22Rv1 (cell line): Measurements from ENCODE around the gene ADAMTS17.

Source experiments
- H3K27ac ChIP-seq: fragments of 450-650 bp; 2 replicates; pipeline ENCODE4 v1.5.1; 2017
- ZFX ChIP-seq: fragments of 450-650 bp; IDR thresholded peaks from 2 replicates; pipeline ENCODE4 v1.6.1; 2017; ENCODE audit warnings: antibody characterized with exemption, borderline replicate concordance
- TF ChIP-seq, protein P1 (sequence below): fragments of 450-650 bp; IDR thresholded peaks from 2 replicates; pipeline ENCODE4 v1.5.1; 2017; ENCODE audit warnings: mild to moderate bottlenecking

Gene ADAMTS17

DNA sequence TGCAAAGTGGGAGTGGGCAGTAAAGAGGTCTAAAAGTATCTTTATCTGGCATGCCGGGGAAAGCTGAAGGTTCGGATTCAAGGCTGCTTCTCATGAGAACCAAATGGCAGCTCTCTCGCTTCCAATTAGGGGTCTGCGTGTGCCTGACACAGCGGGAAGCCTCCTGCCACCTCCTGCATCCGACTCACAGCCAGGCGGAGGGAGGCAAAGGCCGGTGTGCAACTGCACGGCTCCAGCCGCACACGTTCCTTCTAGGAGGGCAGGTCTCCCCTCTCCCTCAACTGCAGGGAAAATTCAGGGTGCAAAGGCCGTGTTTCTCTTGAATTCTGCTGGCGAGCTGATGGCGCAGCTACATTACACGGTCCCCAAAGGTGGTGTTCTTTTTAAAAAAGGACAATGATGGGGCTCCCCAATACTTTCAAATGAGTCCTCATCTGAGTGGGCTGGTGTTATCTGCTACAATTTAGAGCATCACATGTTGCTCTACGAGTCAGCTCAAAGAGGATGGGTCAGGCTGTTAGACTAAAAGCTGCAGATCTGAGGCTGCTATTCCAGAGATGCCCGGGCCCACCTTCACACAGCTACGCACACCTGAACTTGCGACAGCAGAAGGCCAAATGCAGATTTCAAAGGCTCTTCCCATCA is 226.6 kb downstream of the ADAMTS17 start:
- TF ChIP-seq, protein P1, sequence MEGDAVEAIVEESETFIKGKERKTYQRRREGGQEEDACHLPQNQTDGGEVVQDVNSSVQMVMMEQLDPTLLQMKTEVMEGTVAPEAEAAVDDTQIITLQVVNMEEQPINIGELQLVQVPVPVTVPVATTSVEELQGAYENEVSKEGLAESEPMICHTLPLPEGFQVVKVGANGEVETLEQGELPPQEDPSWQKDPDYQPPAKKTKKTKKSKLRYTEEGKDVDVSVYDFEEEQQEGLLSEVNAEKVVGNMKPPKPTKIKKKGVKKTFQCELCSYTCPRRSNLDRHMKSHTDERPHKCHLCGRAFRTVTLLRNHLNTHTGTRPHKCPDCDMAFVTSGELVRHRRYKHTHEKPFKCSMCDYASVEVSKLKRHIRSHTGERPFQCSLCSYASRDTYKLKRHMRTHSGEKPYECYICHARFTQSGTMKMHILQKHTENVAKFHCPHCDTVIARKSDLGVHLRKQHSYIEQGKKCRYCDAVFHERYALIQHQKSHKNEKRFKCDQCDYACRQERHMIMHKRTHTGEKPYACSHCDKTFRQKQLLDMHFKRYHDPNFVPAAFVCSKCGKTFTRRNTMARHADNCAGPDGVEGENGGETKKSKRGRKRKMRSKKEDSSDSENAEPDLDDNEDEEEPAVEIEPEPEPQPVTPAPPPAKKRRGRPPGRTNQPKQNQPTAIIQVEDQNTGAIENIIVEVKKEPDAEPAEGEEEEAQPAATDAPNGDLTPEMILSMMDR = no peak
- TF ChIP-seq ZFX = no peak
- no peak overlapping the region for H3K27ac ChIP-seq

DNA sequence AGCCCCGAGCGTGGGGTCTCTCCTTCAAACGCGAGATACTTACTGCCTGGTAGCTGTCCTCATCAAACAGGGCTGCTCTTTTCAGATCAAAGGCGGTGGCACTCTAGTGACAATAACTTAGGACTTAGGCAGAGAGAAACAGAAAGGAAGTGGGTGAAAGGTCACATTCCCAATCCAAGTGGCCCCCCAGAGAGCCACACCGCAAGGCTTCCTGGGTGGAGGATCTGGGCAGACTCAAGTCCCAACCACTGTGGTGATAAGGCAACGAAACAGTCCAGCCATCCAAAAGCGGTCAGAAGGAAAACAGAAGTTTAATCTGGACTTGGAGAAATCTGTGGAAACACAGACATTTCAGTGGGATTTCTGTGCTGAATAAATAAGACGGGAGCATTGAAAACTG is 227.2 kb downstream of the ADAMTS17 start:
- TF ChIP-seq, protein P1 = no peak
- TF ChIP-seq ZFX = no peak
- no peak overlapping the region for H3K27ac ChIP-seq

DNA sequence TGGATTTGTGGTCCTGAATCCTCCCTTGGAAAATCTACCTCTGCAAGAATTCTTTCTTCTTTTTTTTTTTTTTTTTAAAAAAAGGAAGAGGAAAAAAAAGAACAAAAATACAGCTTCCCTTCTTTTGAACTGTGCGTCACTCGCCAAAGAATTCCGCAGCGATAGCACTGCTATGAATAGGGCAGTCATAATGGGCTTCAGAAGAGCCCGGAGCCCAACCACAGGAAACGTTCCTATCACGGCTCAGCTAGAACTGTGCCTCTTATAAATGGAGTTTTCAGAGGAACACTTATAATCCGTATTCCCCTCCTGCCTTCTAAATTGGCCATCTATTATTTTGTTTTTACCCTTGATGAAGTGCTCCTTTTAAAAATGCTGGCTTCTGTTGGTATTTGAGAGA is 227.7 kb downstream of the ADAMTS17 start:
- no peak for TF ChIP-seq ZFX
- TF ChIP-seq, protein P1 = no peak
- no peak overlapping the region for H3K27ac ChIP-seq

DNA sequence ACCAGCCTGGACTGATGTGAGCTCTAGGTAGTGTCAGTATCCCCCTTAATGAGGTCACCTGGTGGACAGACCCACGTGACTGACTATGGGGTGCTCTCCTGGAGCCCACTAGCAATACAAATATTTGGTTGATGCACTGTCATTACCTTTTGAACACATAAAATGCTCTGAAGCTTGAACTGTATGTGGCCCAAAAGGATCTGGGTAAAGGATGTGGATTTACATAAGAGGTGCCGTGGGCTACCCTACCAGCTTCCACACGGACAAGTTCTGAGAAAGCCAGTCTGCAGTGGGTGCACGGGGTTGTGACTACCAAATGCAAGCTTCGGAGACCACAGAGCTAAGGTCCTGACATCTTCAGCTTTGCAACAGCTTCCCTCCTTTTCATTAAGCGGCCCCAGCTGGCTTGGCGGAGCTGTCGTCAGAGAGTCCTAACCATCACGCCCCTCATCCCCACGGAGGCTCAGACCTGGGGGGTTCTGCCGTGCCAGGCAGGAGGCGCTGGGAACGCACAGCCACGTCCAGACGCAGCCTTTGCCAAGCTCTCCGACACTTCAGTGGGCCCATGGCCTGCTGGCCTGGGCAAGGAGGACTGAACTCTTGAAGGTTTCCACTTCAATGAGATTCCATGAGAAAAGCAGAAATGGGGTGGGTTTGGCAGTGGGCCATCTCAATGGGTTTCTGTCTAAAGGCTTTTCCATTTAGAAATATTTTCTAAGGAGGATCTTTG is 228.3 kb downstream of the ADAMTS17 start:
- TF ChIP-seq ZFX = no peak
- TF ChIP-seq, protein P1 = no peak
- no peak overlapping the region for H3K27ac ChIP-seq

DNA sequence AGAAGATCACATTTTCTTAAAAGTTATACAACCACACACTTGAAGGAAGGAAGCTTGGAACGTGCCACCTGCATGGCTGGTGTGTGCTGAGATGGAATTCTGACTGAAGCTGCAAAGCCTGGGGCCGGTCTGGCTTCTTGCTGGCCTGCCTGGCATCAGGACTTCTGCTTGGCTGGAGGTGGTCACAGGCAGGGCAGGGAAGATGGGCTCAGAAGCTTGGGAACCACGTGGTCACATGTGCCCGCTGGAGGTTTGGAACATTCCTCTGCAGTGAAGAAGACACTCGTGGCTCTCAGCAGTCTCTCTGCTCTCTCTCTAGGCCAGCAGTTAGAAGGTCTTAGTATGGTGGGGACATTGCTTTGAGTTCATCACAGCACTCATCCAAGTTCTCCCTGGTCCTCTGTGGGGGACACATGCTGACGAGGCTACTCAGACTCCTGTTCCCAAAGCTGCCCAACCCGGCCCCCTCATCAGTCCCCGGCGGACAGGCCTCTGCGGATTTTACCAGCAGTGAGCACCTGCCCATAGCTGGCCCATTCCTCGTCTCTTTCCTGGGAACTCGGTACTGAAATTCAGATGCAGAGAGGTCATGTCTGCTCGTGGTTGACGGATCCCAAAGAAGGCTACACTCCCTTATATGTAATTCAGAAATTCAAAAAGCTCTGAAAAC is 229.0 kb downstream of the ADAMTS17 start:
- H3K27ac ChIP-seq = no peak overlapping the region
- TF ChIP-seq ZFX = no peak
- TF ChIP-seq, protein P1 = no peak

DNA sequence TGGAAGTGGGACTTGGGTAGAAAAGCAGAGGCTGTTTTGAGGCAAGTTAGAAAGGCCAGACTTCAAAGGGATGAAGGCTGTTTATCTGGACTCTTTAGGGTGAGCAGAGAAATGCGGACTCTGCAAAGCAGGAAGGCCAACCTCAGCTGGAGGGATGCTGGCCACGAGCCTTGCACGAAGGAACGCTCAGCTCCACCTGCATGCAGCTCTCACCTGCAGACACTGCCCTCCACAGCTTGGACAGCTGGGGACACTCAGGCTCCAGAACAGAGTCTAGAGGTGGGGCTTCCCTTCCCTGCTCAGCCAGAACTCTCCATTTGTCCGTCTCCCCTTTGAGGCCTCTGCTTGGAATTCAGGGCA is 229.7 kb downstream of the ADAMTS17 start:
- H3K27ac ChIP-seq = no peak overlapping the region

More for the DNA sequence above, 229.7 kb downstream of the ADAMTS17 start:
- no peak for TF ChIP-seq ZFX
- TF ChIP-seq, protein P1 = no peak
